ENCODE results near the gene LCAT. TPM values are rescaled to one million over a fixed set of nuclear protein-coding genes. Genes with fewer than 3 reads are reported as not detected.
A peak's percentile ranks its signal among the peaks of the same experiment; 100 is the strongest.

The LCAT gene
- total RNA-seq, 6 experiments from 2014 or later, result 17.6 to 21.8 (median 19.8) TPM

GRCh38 chr16:67935101-67935401 lies 8.9 kb downstream of the LCAT start:
- peaks cover 34% of the 10 kb centered on the region for H3K27me3 Mint-ChIP-seq (ENCODE audit: insufficient read depth)
- H3K4me1 Mint-ChIP-seq (ENCODE audit: low read depth), result peaks cover 29% of the 10 kb centered on the region
- no peak for DNase-seq
- TF ChIP-seq CTCF (IDR thresholded peaks at IDR 0.05), result no peak
- H3K36me3 Mint-ChIP-seq (ENCODE audit: low read depth), result peaks cover 4% of the 10 kb centered on the region; the same call in 1 of the 2 replicates
- peaks cover 8% of the 10 kb centered on the region; the same call in 1 of the 2 replicates for H3K9me3 Mint-ChIP-seq
- H3K4me3 Mint-ChIP-seq, result peak overlapping the region; percentile 99
- H3K27ac Mint-ChIP-seq, result peak overlapping the region; percentile 92

- Mint-ChIP-seq H3K36me3 (ENCODE audit: low read depth) (no peaks in the 10 kb centered on the region; the same call in 1 of the 2 replicates), H3K9me3 (peaks cover 8% of the 10 kb centered on the region; the same call in 1 of the 2 replicates), H3K27ac (peak overlapping the region; percentile 92), H3K4me1 (ENCODE audit: low read depth) (peaks cover 29% of the 10 kb centered on the region), H3K4me3 (peak overlapping the region; percentile 99), H3K27me3 (ENCODE audit: insufficient read depth) (peaks cover 30% of the 10 kb centered on the region)
- no peak for DNase-seq
- TF ChIP-seq CTCF (IDR thresholded peaks at IDR 0.05), result no peak
Observed at GRCh38 chr16:67934306-67935100, 9.4 kb downstream of the LCAT start.

- peaks cover 30% of the 10 kb centered on the region for H3K27me3 Mint-ChIP-seq (ENCODE audit: insufficient read depth)
- no peak for TF ChIP-seq CTCF (IDR thresholded peaks at IDR 0.05)
- 0 out of 2 replicates have a peak overlapping the region, but pooled peaks have one; percentile 99 for H3K4me3 Mint-ChIP-seq
- no peak for DNase-seq
- H3K4me1 Mint-ChIP-seq (ENCODE audit: low read depth), result peaks cover 29% of the 10 kb centered on the region
- H3K36me3 Mint-ChIP-seq (ENCODE audit: low read depth), result no peaks in the 10 kb centered on the region; the same call in 1 of the 2 replicates
- H3K9me3 Mint-ChIP-seq, result peaks cover 8% of the 10 kb centered on the region; the same call in 1 of the 2 replicates
- H3K27ac Mint-ChIP-seq, result peak overlapping the region; percentile 92
Observed at GRCh38 chr16:67933805-67934204, 10.1 kb downstream of the LCAT start.

GRCh38 chr16:67932462-67932840 lies 11.5 kb downstream of the LCAT start:
- H3K9me3 Mint-ChIP-seq, result peaks cover 8% of the 10 kb centered on the region; the same call in 1 of the 2 replicates
- TF ChIP-seq CTCF (IDR thresholded peaks at IDR 0.05), result no peak; the same call in 1 of the 2 replicates
- H3K4me3 Mint-ChIP-seq, result no peak overlapping the region
- no peak overlapping the region for H3K27ac Mint-ChIP-seq
- no peaks in the 10 kb centered on the region for H3K36me3 Mint-ChIP-seq (ENCODE audit: low read depth)
- peaks cover 30% of the 10 kb centered on the region for H3K27me3 Mint-ChIP-seq (ENCODE audit: insufficient read depth)
- DNase-seq, result no peak
- H3K4me1 Mint-ChIP-seq (ENCODE audit: low read depth), result peaks cover 28% of the 10 kb centered on the region

- peak; percentile 62 for TF ChIP-seq CTCF (IDR thresholded peaks at IDR 0.05)
- Mint-ChIP-seq H3K4me3 (no peak within 1 kb of the TSS), H3K36me3 (ENCODE audit: low read depth) (no peaks in the 10 kb centered on the region)
Observed at GRCh38 chr16:67931712-67932461, 12.0 kb downstream of the LCAT start, which contains the start of gene CTRL. Gene CTRL (minus strand): TSS chr16:67931862. CDS start chr16:67931852, 10 bp downstream.

More at GRCh38 chr16:67931712-67932461, 12.0 kb downstream of the LCAT start, which contains the start of gene CTRL:
- DNase-seq, result no peak
- peaks cover 22% of the 10 kb centered on the region for H3K4me1 Mint-ChIP-seq (ENCODE audit: low read depth)
- no peak within 1 kb of the TSS for H3K27ac Mint-ChIP-seq
- peaks cover 8% of the 10 kb centered on the region; the same call in 1 of the 2 replicates for H3K9me3 Mint-ChIP-seq
- peaks cover 27% of the 10 kb centered on the region for H3K27me3 Mint-ChIP-seq (ENCODE audit: insufficient read depth)
